ENCODE measurements around the gene ROBO2.

ROBO2 gene

GRCh38 chr3:77535116-77535515 is 495.2 kb downstream of the ROBO2 start:
- TF ChIP-seq CTCF (IDR thresholded peaks at IDR 0.05; ENCODE audit: insufficient read depth, low read length, poor library complexity, severe bottlenecking): no peak
- no peak overlapping the region for H3K4me3 ChIP-seq (replicated peaks; ENCODE audit: low read depth, low read length)
- H3K27me3 ChIP-seq (replicated peaks; ENCODE audit: control insufficient read depth, insufficient read depth, low read length): no peaks in the 10 kb centered on the region
- no peak for DNase-seq (ENCODE audit: extremely low read depth, insufficient read length)
- no peaks in the 10 kb centered on the region for H3K36me3 ChIP-seq (ENCODE audit: control insufficient read depth, insufficient read depth, low read length)

- TF ChIP-seq CTCF (IDR thresholded peaks at IDR 0.05; ENCODE audit: insufficient read depth, low read length, poor library complexity, severe bottlenecking): no peak
- no peak overlapping the region for H3K4me3 ChIP-seq (replicated peaks; ENCODE audit: low read depth, low read length)
- no peak for DNase-seq (ENCODE audit: extremely low read depth, insufficient read length)
- H3K36me3 ChIP-seq (ENCODE audit: control insufficient read depth, insufficient read depth, low read length): no peaks in the 10 kb centered on the region
- no peaks in the 10 kb centered on the region for H3K27me3 ChIP-seq (replicated peaks; ENCODE audit: control insufficient read depth, insufficient read depth, low read length)
Measured at GRCh38 chr3:77536038-77536775, 496.3 kb downstream of the ROBO2 start.

GRCh38 chr3:77539014-77539413 is 499.1 kb downstream of the ROBO2 start:
- H3K4me3 ChIP-seq (replicated peaks; ENCODE audit: low read depth, low read length): no peak overlapping the region
- no peak for DNase-seq (ENCODE audit: extremely low read depth, insufficient read length)
- TF ChIP-seq CTCF (IDR thresholded peaks at IDR 0.05; ENCODE audit: insufficient read depth, low read length, poor library complexity, severe bottlenecking): no peak
- H3K27me3 ChIP-seq (replicated peaks; ENCODE audit: control insufficient read depth, insufficient read depth, low read length): no peaks in the 10 kb centered on the region
- H3K36me3 ChIP-seq (ENCODE audit: control insufficient read depth, insufficient read depth, low read length): no peaks in the 10 kb centered on the region

GRCh38 chr3:77539677-77540076 is 499.8 kb downstream of the ROBO2 start:
- Histone ChIP-seq H3K27me3 (replicated peaks; ENCODE audit: control insufficient read depth, insufficient read depth, low read length) (no peaks in the 10 kb centered on the region), H3K4me3 (replicated peaks; ENCODE audit: low read depth, low read length) (no peak overlapping the region), H3K36me3 (ENCODE audit: control insufficient read depth, insufficient read depth, low read length) (no peaks in the 10 kb centered on the region)
- TF ChIP-seq CTCF (IDR thresholded peaks at IDR 0.05; ENCODE audit: insufficient read depth, low read length, poor library complexity, severe bottlenecking): no peak
- DNase-seq (ENCODE audit: extremely low read depth, insufficient read length): no peak

GRCh38 chr3:77541203-77541922 is 501.5 kb downstream of the ROBO2 start:
- H3K4me3 ChIP-seq (replicated peaks; ENCODE audit: low read depth, low read length): no peak overlapping the region
- H3K27me3 ChIP-seq (replicated peaks; ENCODE audit: control insufficient read depth, insufficient read depth, low read length): no peaks in the 10 kb centered on the region
- no peak for DNase-seq (ENCODE audit: extremely low read depth, insufficient read length)
- TF ChIP-seq CTCF (IDR thresholded peaks at IDR 0.05; ENCODE audit: insufficient read depth, low read length, poor library complexity, severe bottlenecking): no peak
- no peaks in the 10 kb centered on the region for H3K36me3 ChIP-seq (ENCODE audit: control insufficient read depth, insufficient read depth, low read length)
